Astrocyte of the spinal cord (primary cell): ENCODE measurements around the gene CEMP1.

Source experiments
- DNase-seq: peaks from one replicate; pipeline ENCODE4 v3.0.0; 2011; ENCODE audit warnings: low read depth, low spot score
- H3K4me3 ChIP-seq: 2 replicates; pipeline ENCODE4 v1.5.1; 2011; ENCODE audit warnings: low read depth, mild to moderate bottlenecking, low read length, moderate library complexity
- CTCF ChIP-seq: IDR thresholded peaks from 2 replicates; pipeline ENCODE4 v1.5.1; 2012; ENCODE audit warnings: low read depth, mild to moderate bottlenecking, low read length, inconsistent platforms
- in situ Hi-C: cut with HindIII; loops from 2 replicates; pipeline ENCODE4 v1.10.0; 2017; ENCODE audit warnings: low sequenced_read_pairs

CEMP1 gene

GRCh38 chr16:2529961-2530628, 1.1 kb downstream of the CEMP1 start:
- no peak overlapping the region for H3K4me3 ChIP-seq
- in situ Hi-C loops = no loop called here
- TF ChIP-seq CTCF = no peak
- no peak for DNase-seq

GRCh38 chr16:2529061-2529931, 1.9 kb downstream of the CEMP1 start:
- H3K4me3 ChIP-seq = no peak overlapping the region
- TF ChIP-seq CTCF = no peak
- no peak for DNase-seq
- in situ Hi-C loops = no loop called here

GRCh38 chr16:2528161-2529060, 2.8 kb downstream of the CEMP1 start:
- TF ChIP-seq CTCF = no peak
- H3K4me3 ChIP-seq = no peak overlapping the region
- in situ Hi-C loops = no loop called here
- no peak for DNase-seq

- in situ Hi-C loops = no loop called here
Measured at GRCh38 chr16:2527784-2528100, 3.5 kb downstream of the CEMP1 start.

GRCh38 chr16:2527071-2527783, 4.0 kb downstream of the CEMP1 start:
- DNase-seq = no peak
- in situ Hi-C loops = no loop called here
- no peak for TF ChIP-seq CTCF
- H3K4me3 ChIP-seq = no peak overlapping the region

More at GRCh38 chr16:2527784-2528100, 3.5 kb downstream of the CEMP1 start:
- DNase-seq = no peak
- no peak for TF ChIP-seq CTCF
- no peak overlapping the region for H3K4me3 ChIP-seq

- H3K4me3 ChIP-seq = no peak overlapping the region
- TF ChIP-seq CTCF = no peak
- DNase-seq = no peak
- in situ Hi-C loops = no loop called here
Measured at GRCh38 chr16:2526135-2526534, 5.1 kb downstream of the CEMP1 start.
